WI38 (cell line): ENCODE results near the gene OSBP2.
"Not testable (repeated sequence)": the region's sequence is repeated elsewhere in the genome, so short reads cannot be mapped to it uniquely, and the experiment has no call there.

Experiments used
- H3K4me3 ChIP-seq: 2 replicates; pipeline ENCODE4 v1.5.1; 2011; ENCODE audit warnings: low read depth, mild to moderate bottlenecking, control low read depth, low read length
- TF ChIP-seq, protein P1 (sequence below): IDR thresholded peaks from 2 replicates; pipeline ENCODE4 v1.5.1; 2012; ENCODE audit warnings: low read depth, mild to moderate bottlenecking, control low read depth, low read length

Gene OSBP2

GRCh38 chr22:30718938-30719337 lies 24.3 kb downstream of the OSBP2 start:
- TF ChIP-seq, protein P1, sequence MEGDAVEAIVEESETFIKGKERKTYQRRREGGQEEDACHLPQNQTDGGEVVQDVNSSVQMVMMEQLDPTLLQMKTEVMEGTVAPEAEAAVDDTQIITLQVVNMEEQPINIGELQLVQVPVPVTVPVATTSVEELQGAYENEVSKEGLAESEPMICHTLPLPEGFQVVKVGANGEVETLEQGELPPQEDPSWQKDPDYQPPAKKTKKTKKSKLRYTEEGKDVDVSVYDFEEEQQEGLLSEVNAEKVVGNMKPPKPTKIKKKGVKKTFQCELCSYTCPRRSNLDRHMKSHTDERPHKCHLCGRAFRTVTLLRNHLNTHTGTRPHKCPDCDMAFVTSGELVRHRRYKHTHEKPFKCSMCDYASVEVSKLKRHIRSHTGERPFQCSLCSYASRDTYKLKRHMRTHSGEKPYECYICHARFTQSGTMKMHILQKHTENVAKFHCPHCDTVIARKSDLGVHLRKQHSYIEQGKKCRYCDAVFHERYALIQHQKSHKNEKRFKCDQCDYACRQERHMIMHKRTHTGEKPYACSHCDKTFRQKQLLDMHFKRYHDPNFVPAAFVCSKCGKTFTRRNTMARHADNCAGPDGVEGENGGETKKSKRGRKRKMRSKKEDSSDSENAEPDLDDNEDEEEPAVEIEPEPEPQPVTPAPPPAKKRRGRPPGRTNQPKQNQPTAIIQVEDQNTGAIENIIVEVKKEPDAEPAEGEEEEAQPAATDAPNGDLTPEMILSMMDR = no peak
- H3K4me3 ChIP-seq = no peak overlapping the region

DNA sequence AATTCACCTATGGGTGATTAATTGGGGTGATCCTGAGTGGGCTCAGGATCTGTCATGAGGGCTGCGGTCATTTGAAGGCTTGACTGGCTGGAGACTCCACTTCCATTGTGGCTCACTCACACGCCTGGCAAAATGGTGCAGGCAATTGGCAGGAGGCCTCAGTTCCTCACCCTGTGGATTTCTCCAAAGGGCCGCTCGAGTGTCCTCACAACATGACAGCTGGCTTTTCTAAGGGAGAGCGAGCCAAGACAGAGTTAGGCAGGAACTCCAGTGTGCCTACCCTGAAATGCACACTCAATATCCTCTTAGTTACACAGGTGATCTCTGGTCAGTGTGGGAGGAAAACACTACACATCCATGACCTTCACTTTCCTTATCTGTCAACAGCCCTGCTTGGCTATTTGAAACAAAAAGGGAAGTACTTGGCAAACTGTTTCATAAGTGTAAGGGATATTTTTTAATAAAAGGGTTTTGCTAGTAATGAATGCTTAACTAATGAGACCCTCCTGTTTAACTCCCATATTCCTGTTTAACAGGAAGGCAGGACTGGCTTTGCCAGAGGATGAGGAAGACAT lies 25.7 kb downstream of the OSBP2 start:
- no peak overlapping the region for H3K4me3 ChIP-seq
- TF ChIP-seq, protein P1 = no peak

- TF ChIP-seq, protein P1 = no peak
- H3K4me3 ChIP-seq = no peak overlapping the region
Measured at GRCh38 chr22:30721741-30722140, 27.1 kb downstream of the OSBP2 start.

DNA sequence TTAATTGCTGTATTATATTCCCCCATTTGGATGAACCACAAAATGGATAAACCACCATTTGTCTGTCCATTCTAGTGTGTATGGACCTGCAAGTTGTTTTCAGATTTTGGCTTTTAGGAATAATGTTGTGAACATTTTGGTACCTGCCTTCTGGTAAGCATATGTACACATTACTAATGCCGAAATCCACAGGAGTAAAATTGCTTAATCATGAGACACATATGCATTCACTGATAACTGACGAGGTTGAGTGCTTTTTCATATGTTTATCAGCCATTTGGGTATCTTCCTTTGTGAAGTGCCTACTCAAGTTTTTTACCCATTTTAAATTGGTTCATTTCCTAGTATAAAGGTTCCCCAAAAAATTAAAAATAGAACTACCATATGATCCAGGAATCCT lies 34.2 kb downstream of the OSBP2 start:
- TF ChIP-seq, protein P1 = no peak
- no peak overlapping the region for H3K4me3 ChIP-seq

GRCh38 chr22:30731658-30732057 lies 37.0 kb downstream of the OSBP2 start:
- TF ChIP-seq, protein P1 = no peak
- no peak overlapping the region for H3K4me3 ChIP-seq

DNA sequence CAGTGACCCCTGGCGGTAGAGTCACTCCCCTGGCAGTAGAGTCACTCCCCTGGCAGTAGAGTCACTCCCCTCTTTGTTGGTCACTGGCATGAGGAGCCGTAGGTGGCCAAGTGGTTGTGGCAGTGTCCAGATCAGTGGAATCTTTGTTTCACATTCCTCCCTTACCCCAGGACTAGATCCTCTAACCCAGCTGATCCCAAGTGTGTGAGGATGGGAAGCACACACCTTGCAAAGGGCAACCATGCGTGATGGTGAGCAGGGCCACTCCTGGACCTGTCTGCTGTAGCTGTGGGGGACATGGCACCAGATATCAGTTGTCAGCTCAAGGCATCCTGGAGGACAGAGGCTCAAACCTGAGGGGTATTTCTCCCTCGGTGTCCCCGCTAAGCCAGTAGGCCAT lies 37.8 kb downstream of the OSBP2 start:
- TF ChIP-seq, protein P1 = no peak

DNA sequence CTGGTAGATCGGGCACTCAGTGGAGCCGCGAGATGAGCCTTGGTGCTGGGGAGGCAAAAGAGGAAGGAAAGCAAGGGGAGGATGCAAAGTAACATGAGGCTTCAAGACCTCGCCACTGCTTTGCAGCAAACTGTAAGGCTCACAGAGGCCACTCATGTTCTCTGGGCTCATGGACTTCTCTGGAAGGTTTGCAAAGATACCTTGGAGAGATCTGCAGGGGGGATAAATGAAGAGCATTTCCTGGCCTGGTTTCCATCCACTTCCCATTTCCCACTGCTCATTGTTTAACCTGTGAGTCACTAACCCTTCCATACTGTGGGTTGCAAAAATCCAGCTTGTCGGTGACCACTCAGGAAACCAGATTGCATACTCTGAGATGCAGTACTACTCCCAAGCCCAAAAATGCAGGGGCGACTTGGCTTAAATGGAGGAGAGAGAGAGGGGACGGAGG lies 38.5 kb downstream of the OSBP2 start:
- no peak overlapping the region for H3K4me3 ChIP-seq
- TF ChIP-seq, protein P1 = no peak

More for the DNA sequence above, 37.8 kb downstream of the OSBP2 start:
- no peak overlapping the region for H3K4me3 ChIP-seq

- H3K4me3 ChIP-seq = not testable (repeated sequence)
Measured at GRCh38 chr22:30740007-30740406, 45.3 kb downstream of the OSBP2 start.

DNA sequence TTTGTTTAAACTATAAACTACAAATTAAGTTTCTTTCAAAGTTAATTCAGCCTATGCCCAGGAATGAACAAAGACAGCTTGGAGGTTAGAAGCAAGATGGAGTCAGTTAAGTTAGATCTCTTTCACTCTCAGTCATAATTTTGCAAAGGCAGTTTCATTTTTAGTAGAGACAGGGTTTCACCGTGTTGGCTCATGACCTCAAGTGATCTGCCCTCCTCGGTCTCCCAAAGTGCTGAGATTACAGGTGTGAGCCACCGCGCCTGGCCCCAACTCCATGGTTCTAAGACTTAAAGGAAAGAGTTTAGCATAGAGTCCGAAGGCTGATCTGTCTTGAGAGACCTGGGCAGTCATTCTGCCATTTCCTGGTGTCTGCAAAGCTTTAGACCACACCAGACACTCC lies 45.8 kb downstream of the OSBP2 start:
- H3K4me3 ChIP-seq = not testable (repeated sequence)
